Measurements from ENCODE around the gene PAEP. TPM values are rescaled to one million over a fixed set of nuclear protein-coding genes. Genes with fewer than 3 reads are reported as not detected.

The PAEP gene
- total RNA-seq, 1 donor from 2014 or later, result not detected

DNA sequence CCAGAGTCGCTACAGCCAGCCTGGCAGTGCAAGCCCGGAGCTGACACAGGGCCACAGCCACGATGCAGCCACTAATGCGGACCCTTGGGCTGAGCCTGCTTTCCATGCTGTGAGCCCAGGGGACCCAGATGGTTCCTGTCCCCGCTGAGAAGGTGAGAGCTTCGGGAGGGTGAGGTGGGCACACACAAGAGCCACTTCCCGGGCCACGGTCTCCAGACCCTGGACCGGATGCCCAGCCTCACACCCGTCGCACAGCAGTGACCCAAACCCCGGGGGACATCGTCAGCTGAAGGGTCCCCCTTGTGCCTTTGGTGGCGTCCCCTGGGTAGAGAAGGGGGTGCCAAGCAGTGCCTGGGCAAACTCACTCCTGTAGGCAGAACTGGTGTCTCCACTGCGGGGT, 13.4 kb downstream of the PAEP start:
- Histone ChIP-seq H3K4me1 (ENCODE audit: control insufficient read depth in 3 of 3, insufficient read depth in 3 of 3, low read length in 3 of 3) (no peaks in the 10 kb centered on the region), H3K27me3 (ENCODE audit: control insufficient read depth in 3 of 3, insufficient read depth in 3 of 3, low read length in 3 of 3) (peaks cover 14 to 24% (median 18%) of the 10 kb centered on the region in 3 donors), H3K9ac (ENCODE audit: low read depth in 1 of 3, low read length in 3 of 3) (no peak overlapping the region), H3K4me3 (ENCODE audit: low read length in 3 of 3) (no peak overlapping the region), H3K9me3 (ENCODE audit: control insufficient read depth in 3 of 3, low read length in 3 of 3) (no peaks in the 10 kb centered on the region), H3K36me3 (ENCODE audit: control insufficient read depth in 3 of 3, insufficient read depth in 3 of 3, low read length in 3 of 3) (no peaks in the 10 kb centered on the region), H3K27ac (ENCODE audit: low read depth, low read length) (no peak overlapping the region)

DNA sequence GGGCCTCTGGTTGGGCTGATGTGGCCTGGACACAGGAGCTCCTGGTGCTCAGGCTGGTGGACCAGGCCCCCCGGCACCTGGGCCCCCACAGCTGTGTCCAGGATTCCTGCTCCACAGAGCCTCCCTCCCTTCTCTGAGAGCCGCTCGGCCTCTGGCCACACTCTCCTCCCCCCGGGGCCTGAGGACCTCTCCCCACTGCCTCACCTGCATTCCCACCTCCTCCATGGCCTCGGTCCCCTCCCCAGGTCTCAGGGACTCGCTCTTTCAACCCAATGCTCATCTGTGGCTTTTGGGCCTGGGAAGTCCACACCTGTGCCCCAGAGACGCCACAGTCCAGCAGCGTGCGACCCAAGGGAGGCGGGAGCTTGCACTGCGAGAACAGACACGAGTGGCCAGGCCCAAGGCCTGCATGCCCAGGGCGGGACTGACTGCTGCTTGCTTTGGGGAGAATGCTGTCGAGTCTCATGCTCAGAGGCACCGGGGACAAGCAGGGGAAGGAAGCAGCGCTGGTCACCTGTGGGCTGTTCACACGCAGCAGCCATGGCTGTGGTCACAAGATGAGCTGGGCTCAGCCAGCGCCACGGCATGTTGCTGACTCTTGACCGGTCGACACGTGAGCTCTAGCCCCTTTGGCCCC, 14.6 kb downstream of the PAEP start:
- Histone ChIP-seq H3K27me3 (ENCODE audit: control insufficient read depth in 3 of 3, insufficient read depth in 3 of 3, low read length in 3 of 3) (peaks cover 15 to 35% (median 26%) of the 10 kb centered on the region in 3 donors), H3K27ac (ENCODE audit: low read depth, low read length) (no peak overlapping the region), H3K9me3 (ENCODE audit: control insufficient read depth in 3 of 3, low read length in 3 of 3) (no peaks in the 10 kb centered on the region), H3K4me1 (ENCODE audit: control insufficient read depth in 3 of 3, insufficient read depth in 3 of 3, low read length in 3 of 3) (no peaks in the 10 kb centered on the region), H3K36me3 (ENCODE audit: control insufficient read depth in 3 of 3, insufficient read depth in 3 of 3, low read length in 3 of 3) (no peaks in the 10 kb centered on the region), H3K4me3 (ENCODE audit: low read length in 3 of 3) (no peak overlapping the region), H3K9ac (ENCODE audit: low read depth in 1 of 3, low read length in 3 of 3) (no peak overlapping the region)

- no peaks in the 10 kb centered on the region for H3K9me3 ChIP-seq (ENCODE audit: control insufficient read depth in 3 of 3, low read length in 3 of 3)
- no peak overlapping the region for H3K4me3 ChIP-seq (ENCODE audit: low read length in 3 of 3)
- H3K36me3 ChIP-seq (ENCODE audit: control insufficient read depth in 3 of 3, insufficient read depth in 3 of 3, low read length in 3 of 3), result no peaks in the 10 kb centered on the region
- no peaks in the 10 kb centered on the region for H3K4me1 ChIP-seq (ENCODE audit: control insufficient read depth in 3 of 3, insufficient read depth in 3 of 3, low read length in 3 of 3)
- H3K9ac ChIP-seq (ENCODE audit: low read depth in 1 of 3, low read length in 3 of 3), result no peak overlapping the region
- H3K27me3 ChIP-seq (ENCODE audit: control insufficient read depth in 3 of 3, insufficient read depth in 3 of 3, low read length in 3 of 3), result peaks cover 22 to 39% (median 24%) of the 10 kb centered on the region in 3 donors
- no peak overlapping the region for H3K27ac ChIP-seq (ENCODE audit: low read depth, low read length)
Measured at GRCh38 chr9:135577256-135577655, 15.7 kb downstream of the PAEP start.

DNA sequence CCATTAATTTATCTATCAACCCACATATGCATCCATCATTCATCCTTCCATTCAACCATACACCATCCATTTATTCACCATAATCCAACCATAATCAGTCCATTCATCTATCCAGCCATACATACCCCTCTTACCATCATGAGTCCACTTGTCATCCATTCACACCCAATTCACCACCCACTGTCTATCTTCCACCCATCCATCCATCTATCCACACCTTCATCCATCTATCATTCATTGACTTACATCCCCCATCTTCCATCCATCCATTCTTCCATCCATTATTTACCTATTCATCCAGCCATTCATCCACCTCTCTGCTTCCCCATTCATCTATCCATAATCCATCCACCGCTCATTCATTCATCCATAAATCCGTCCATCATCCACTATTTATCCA, 17.8 kb downstream of the PAEP start:
- Histone ChIP-seq H3K27ac (ENCODE audit: low read depth, low read length) (no peak overlapping the region), H3K4me3 (ENCODE audit: low read length in 3 of 3) (no peak overlapping the region), H3K4me1 (ENCODE audit: control insufficient read depth in 3 of 3, insufficient read depth in 3 of 3, low read length in 3 of 3) (no peaks in the 10 kb centered on the region), H3K36me3 (ENCODE audit: control insufficient read depth in 3 of 3, insufficient read depth in 3 of 3, low read length in 3 of 3) (no peaks in the 10 kb centered on the region), H3K9ac (ENCODE audit: low read depth in 1 of 3, low read length in 3 of 3) (no peak overlapping the region), H3K9me3 (ENCODE audit: control insufficient read depth in 3 of 3, low read length in 3 of 3) (no peaks in the 10 kb centered on the region), H3K27me3 (ENCODE audit: control insufficient read depth in 3 of 3, insufficient read depth in 3 of 3, low read length in 3 of 3) (peaks cover 21 to 43% (median 30%) of the 10 kb centered on the region in 3 donors)

GRCh38 chr9:135579889-135580660, 18.5 kb downstream of the PAEP start:
- no peak overlapping the region for H3K9ac ChIP-seq (ENCODE audit: low read depth in 1 of 3, low read length in 3 of 3)
- H3K9me3 ChIP-seq (ENCODE audit: control insufficient read depth in 3 of 3, low read length in 3 of 3), result no peaks in the 10 kb centered on the region
- H3K27ac ChIP-seq (ENCODE audit: low read depth, low read length), result no peak overlapping the region
- H3K36me3 ChIP-seq (ENCODE audit: control insufficient read depth in 3 of 3, insufficient read depth in 3 of 3, low read length in 3 of 3), result no peaks in the 10 kb centered on the region
- no peak overlapping the region for H3K4me3 ChIP-seq (ENCODE audit: low read length in 3 of 3)
- H3K4me1 ChIP-seq (ENCODE audit: control insufficient read depth in 3 of 3, insufficient read depth in 3 of 3, low read length in 3 of 3), result no peaks in the 10 kb centered on the region
- peaks cover 18 to 43% (median 36%) of the 10 kb centered on the region in 3 donors for H3K27me3 ChIP-seq (ENCODE audit: control insufficient read depth in 3 of 3, insufficient read depth in 3 of 3, low read length in 3 of 3)

DNA sequence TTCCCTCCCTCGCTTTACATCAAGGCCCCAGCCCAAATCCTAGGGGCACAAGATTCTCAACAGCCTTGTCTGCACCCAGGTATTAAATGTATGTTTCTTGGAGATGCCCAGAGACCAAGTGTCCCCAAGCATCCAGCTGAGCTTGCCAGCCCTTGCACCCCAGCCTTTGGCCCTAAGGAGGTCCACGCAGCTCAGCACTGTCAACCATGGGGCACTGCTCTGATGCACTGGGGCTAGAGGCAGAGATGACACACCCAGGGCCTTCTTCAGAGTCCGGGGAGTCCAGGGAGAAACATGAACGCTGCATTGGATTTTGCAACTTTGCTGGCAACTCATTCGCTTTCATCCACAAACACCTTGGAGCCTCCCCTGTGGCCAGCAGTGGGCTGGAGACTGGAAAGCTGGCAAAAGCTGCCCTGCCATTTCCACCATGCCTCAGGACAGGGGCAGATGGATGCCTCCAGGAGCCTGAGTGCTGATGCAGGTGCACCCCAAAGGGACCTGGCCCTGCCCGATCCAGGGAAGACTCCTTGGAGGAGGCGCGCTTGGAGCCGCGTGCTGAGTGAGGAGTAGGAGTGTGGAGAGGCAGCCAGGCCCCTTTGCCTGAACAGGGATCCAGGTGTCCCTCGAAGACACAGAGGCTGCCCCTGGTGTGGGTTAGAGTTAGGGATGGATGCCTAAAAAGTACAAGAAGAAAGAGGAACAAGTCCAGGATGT, 19.3 kb downstream of the PAEP start:
- Histone ChIP-seq H3K4me3 (ENCODE audit: low read length in 3 of 3) (no peak overlapping the region), H3K27ac (ENCODE audit: low read depth, low read length) (no peak overlapping the region), H3K27me3 (ENCODE audit: control insufficient read depth in 3 of 3, insufficient read depth in 3 of 3, low read length in 3 of 3) (peaks cover 15 to 46% (median 38%) of the 10 kb centered on the region in 3 donors), H3K9me3 (ENCODE audit: control insufficient read depth in 3 of 3, low read length in 3 of 3) (no peaks in the 10 kb centered on the region), H3K4me1 (ENCODE audit: control insufficient read depth in 3 of 3, insufficient read depth in 3 of 3, low read length in 3 of 3) (no peaks in the 10 kb centered on the region), H3K9ac (ENCODE audit: low read depth in 1 of 3, low read length in 3 of 3) (no peak overlapping the region), H3K36me3 (ENCODE audit: control insufficient read depth in 3 of 3, insufficient read depth in 3 of 3, low read length in 3 of 3) (no peaks in the 10 kb centered on the region)

GRCh38 chr9:135581636-135582426, 20.3 kb downstream of the PAEP start:
- no peak overlapping the region for H3K4me3 ChIP-seq (ENCODE audit: low read length in 3 of 3)
- no peaks in the 10 kb centered on the region for H3K9me3 ChIP-seq (ENCODE audit: control insufficient read depth in 3 of 3, low read length in 3 of 3)
- H3K4me1 ChIP-seq (ENCODE audit: control insufficient read depth in 3 of 3, insufficient read depth in 3 of 3, low read length in 3 of 3), result no peaks in the 10 kb centered on the region
- peaks cover 13 to 47% (median 37%) of the 10 kb centered on the region in 3 donors for H3K27me3 ChIP-seq (ENCODE audit: control insufficient read depth in 3 of 3, insufficient read depth in 3 of 3, low read length in 3 of 3)
- no peak overlapping the region for H3K27ac ChIP-seq (ENCODE audit: low read depth, low read length)
- no peaks in the 10 kb centered on the region for H3K36me3 ChIP-seq (ENCODE audit: control insufficient read depth in 3 of 3, insufficient read depth in 3 of 3, low read length in 3 of 3)
- H3K9ac ChIP-seq (ENCODE audit: low read depth in 1 of 3, low read length in 3 of 3), result no peak overlapping the region

DNA sequence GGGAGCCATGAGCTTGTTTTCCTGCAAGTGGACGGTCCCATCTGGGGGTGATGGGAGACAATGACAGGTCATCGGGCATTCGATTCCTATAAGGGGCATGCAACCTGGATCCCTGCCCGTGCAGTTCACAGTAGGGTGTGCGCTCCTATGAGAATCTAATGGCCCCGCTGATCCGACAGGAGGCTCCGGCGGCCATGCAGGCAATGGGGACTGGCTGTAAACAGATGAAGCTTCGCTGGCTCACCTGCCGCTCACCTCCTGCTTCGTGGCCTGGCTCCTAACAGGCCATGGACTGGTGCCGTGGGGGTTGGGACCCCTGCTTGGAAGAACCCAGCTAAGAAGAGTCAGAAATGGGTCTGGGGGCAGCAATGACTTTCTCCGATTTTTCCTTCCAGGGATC, 21.0 kb downstream of the PAEP start:
- Histone ChIP-seq H3K36me3 (ENCODE audit: control insufficient read depth in 3 of 3, insufficient read depth in 3 of 3, low read length in 3 of 3) (no peaks in the 10 kb centered on the region), H3K9ac (ENCODE audit: low read depth in 1 of 3, low read length in 3 of 3) (no peak overlapping the region), H3K4me3 (ENCODE audit: low read length in 3 of 3) (no peak overlapping the region), H3K9me3 (ENCODE audit: control insufficient read depth in 3 of 3, low read length in 3 of 3) (no peaks in the 10 kb centered on the region), H3K27ac (ENCODE audit: low read depth, low read length) (no peak overlapping the region), H3K4me1 (ENCODE audit: control insufficient read depth in 3 of 3, insufficient read depth in 3 of 3, low read length in 3 of 3) (no peaks in the 10 kb centered on the region), H3K27me3 (ENCODE audit: control insufficient read depth in 3 of 3, insufficient read depth in 3 of 3, low read length in 3 of 3) (peaks cover 11 to 45% (median 37%) of the 10 kb centered on the region in 3 donors)

GRCh38 chr9:135582966-135583687, 21.6 kb downstream of the PAEP start:
- H3K4me3 ChIP-seq (ENCODE audit: low read length in 3 of 3), result no peak overlapping the region
- H3K9ac ChIP-seq (ENCODE audit: low read depth in 1 of 3, low read length in 3 of 3), result no peak overlapping the region
- H3K4me1 ChIP-seq (ENCODE audit: control insufficient read depth in 3 of 3, insufficient read depth in 3 of 3, low read length in 3 of 3), result no peaks in the 10 kb centered on the region

More at GRCh38 chr9:135582966-135583687, 21.6 kb downstream of the PAEP start:
- H3K36me3 ChIP-seq (ENCODE audit: control insufficient read depth in 3 of 3, insufficient read depth in 3 of 3, low read length in 3 of 3), result no peaks in the 10 kb centered on the region
- peaks cover 11 to 45% (median 37%) of the 10 kb centered on the region in 3 donors for H3K27me3 ChIP-seq (ENCODE audit: control insufficient read depth in 3 of 3, insufficient read depth in 3 of 3, low read length in 3 of 3)
- no peak overlapping the region for H3K27ac ChIP-seq (ENCODE audit: low read depth, low read length)
- no peaks in the 10 kb centered on the region for H3K9me3 ChIP-seq (ENCODE audit: control insufficient read depth in 3 of 3, low read length in 3 of 3)
